ENCODE data around the gene SPACA1.

Gene SPACA1

DNA sequence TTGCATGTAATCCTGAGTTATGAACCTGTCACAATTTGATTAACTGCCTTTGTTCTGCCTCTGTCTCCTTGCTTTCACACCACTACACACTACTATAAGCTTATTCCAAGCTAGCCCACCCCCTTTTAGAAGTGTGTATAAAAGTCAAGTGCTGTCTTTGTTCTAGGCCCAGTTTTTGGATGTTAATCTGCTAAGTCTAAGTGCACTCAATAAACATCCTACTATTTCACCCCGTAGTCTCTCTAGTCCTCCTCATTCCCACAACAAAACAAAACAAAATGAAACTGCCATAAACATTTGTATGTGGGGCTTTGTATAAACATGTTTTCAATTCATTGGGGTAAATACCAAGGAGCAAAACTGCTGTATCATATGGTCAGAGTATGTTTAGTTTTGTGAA, 16.1 kb upstream of the SPACA1 start:
- Histone ChIP-seq H3K4me1 (ENCODE audit: control insufficient read depth, insufficient read depth, low read length, poor library complexity, severe bottlenecking) (no peaks in the 10 kb centered on the region), H3K9me3 (ENCODE audit: control insufficient read depth, low read length) (peaks cover 22% of the 10 kb centered on the region), H3K36me3 (ENCODE audit: control insufficient read depth, insufficient read depth, low read length) (no peaks in the 10 kb centered on the region), H3K27ac (ENCODE audit: low read depth, low read length, severe bottlenecking) (no peak overlapping the region), H3K4me3 (ENCODE audit: extremely low read depth, insufficient read depth, low read length, poor library complexity, severe bottlenecking) (no peak overlapping the region)
- WGBS, 2 experiments (ENCODE audit: insufficient coverage in 2 of 2): no CpG with 5 or more reads among the region's 1 CpG

DNA sequence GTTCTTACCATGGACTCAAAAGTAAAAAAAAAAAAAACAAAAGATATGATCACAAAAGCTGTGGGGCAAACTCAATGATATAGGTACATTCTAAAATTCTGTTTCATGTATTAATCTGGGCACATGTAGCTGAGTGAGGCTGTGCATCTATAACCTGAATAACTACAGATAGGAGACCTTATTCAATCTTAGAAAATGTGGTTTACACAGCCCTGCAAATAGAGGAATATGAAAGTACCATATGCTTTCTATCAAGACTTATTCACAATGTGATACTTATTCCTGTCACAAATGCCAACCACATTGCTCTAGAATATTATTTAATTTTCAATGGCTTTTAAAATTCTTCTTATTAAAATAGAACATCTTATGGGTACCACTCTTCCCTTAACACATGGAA, 3.1 kb upstream of the SPACA1 start:
- Histone ChIP-seq H3K9me3 (ENCODE audit: control insufficient read depth, low read length) (no peaks in the 10 kb centered on the region), H3K27ac (ENCODE audit: low read depth, low read length, severe bottlenecking) (no peak overlapping the region), H3K4me3 (ENCODE audit: extremely low read depth, insufficient read depth, low read length, poor library complexity, severe bottlenecking) (no peak overlapping the region), H3K4me1 (ENCODE audit: control insufficient read depth, insufficient read depth, low read length, poor library complexity, severe bottlenecking) (no peaks in the 10 kb centered on the region), H3K36me3 (ENCODE audit: control insufficient read depth, insufficient read depth, low read length) (no peaks in the 10 kb centered on the region)

DNA sequence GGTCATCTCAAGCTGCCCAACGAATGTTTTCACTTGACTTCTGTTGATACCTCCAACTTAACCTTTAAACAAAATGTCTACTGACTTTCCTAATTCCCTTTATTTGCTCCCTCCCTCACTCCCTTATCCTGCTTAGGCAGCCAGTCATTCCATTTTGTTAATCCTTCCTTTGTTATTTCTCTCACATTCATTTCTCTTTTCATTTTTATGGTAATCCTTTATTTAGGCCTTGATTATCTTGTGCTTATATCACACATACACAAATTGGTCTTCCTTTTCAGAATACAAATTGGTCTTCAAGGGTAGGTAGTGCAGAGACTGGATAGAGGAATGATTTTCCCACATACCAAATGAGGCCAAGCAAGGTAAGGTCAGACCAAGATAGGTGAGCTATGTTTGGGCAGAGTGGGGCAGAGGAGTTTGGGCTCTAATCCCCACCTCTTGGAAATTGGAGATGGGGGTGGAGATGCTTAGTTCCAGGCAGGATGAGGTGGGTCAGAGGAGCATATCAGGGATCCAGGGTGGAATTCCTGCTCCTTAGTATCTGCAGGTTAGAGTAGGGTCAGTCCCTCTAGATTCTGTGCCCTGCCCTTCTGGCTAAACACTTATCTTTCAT, 2.0 kb upstream of the SPACA1 start:
- no peaks in the 10 kb centered on the region for H3K4me1 ChIP-seq (ENCODE audit: control insufficient read depth, insufficient read depth, low read length, poor library complexity, severe bottlenecking)
- H3K9me3 ChIP-seq (ENCODE audit: control insufficient read depth, low read length): no peaks in the 10 kb centered on the region
- H3K36me3 ChIP-seq (ENCODE audit: control insufficient read depth, insufficient read depth, low read length): no peaks in the 10 kb centered on the region
- 86 to 88% methylated on average over 1 of the region's 1 CpG for WGBS, 2 experiments (ENCODE audit: insufficient coverage in 2 of 2)
- H3K4me3 ChIP-seq (ENCODE audit: extremely low read depth, insufficient read depth, low read length, poor library complexity, severe bottlenecking): no peak overlapping the region
- no peak overlapping the region for H3K27ac ChIP-seq (ENCODE audit: low read depth, low read length, severe bottlenecking)

DNA sequence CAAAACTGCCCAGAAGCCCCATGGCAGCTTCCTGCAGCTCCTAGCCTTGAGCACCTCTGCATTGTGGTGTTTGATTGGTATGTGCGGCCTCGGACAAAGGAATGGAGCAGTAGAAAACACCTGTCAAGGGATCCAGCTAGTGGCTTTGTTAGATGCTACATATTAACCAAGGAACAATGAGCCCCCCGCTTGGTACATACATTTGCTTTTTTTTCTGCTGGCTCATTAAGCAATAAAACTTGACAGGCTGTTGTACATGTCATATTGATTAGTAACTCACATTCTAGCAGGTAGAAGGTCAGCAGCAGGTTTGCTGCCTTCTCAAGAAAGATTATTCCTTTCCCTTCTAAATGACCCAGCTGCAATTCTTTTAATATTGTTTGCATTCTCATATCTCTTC, 937 bp downstream of the SPACA1 start:
- Histone ChIP-seq H3K36me3 (ENCODE audit: control insufficient read depth, insufficient read depth, low read length) (no peaks in the 10 kb centered on the region), H3K27ac (ENCODE audit: low read depth, low read length, severe bottlenecking) (no peak overlapping the region), H3K4me3 (ENCODE audit: extremely low read depth, insufficient read depth, low read length, poor library complexity, severe bottlenecking) (no peak overlapping the region), H3K4me1 (ENCODE audit: control insufficient read depth, insufficient read depth, low read length, poor library complexity, severe bottlenecking) (no peaks in the 10 kb centered on the region), H3K9me3 (ENCODE audit: control insufficient read depth, low read length) (no peaks in the 10 kb centered on the region)
- 93 to 100% methylated on average over 2 to 3 of the region's 3 CpGs for WGBS, 2 experiments (ENCODE audit: insufficient coverage in 2 of 2)

DNA sequence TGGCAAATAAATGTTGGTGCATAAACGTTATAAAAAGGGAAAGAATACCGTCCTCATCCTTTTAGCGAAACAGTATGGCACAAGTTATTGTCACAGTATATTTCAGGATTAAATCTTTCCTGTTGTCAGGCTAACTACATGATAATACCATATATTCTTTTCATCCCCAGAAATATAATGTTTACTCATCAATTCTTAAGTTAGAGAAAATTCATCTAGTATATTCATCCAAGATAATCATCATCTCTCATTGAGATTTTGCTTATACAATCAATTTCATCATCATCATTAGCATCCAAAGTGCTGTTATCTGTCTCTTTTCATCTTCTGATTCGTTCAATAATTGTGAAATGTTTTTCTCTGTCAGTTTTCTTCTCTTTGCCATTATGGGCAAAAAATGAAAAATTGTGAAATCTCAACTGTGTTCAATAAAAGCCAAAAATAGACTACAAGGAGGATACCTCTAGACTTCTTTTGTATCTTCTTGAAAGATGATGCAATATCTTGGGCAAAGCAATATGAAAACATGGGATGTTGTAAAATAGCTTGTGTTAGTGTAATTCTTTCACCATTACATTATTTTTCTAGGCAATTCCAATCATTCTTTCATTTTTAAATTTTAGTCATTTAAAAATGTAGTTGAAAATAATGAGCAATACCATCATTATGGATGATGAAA, 2.6 kb downstream of the SPACA1 start:
- H3K36me3 ChIP-seq (ENCODE audit: control insufficient read depth, insufficient read depth, low read length): no peaks in the 10 kb centered on the region
- no CpG with 5 or more reads among the region's 4 CpGs for WGBS, 2 experiments (ENCODE audit: insufficient coverage in 2 of 2)
- H3K4me1 ChIP-seq (ENCODE audit: control insufficient read depth, insufficient read depth, low read length, poor library complexity, severe bottlenecking): no peaks in the 10 kb centered on the region
- no peaks in the 10 kb centered on the region for H3K9me3 ChIP-seq (ENCODE audit: control insufficient read depth, low read length)
- no peak overlapping the region for H3K4me3 ChIP-seq (ENCODE audit: extremely low read depth, insufficient read depth, low read length, poor library complexity, severe bottlenecking)
- H3K27ac ChIP-seq (ENCODE audit: low read depth, low read length, severe bottlenecking): no peak overlapping the region

DNA sequence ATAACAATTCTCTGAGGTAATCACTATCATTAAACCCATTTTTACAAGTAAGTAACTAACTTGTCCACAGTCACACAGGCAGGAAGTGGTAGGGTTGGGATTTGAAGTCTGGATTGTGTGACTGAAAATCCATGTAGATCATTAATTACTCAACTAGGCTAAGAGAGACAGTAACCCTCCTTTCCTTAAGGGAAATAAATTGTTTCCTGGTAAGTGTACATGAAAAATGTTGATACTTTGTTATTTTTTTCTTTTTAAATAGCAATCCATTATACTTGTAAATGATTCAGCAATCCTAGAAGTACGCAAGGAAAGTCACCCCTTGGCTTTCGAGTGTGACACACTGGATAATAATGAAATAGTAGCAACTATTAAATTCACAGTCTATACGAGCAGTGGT, 11.6 kb downstream of the SPACA1 start:
- no peak overlapping the region for H3K4me3 ChIP-seq (ENCODE audit: extremely low read depth, insufficient read depth, low read length, poor library complexity, severe bottlenecking)
- no peaks in the 10 kb centered on the region for H3K4me1 ChIP-seq (ENCODE audit: control insufficient read depth, insufficient read depth, low read length, poor library complexity, severe bottlenecking)
- H3K36me3 ChIP-seq (ENCODE audit: control insufficient read depth, insufficient read depth, low read length): no peaks in the 10 kb centered on the region
- WGBS, 2 experiments (ENCODE audit: insufficient coverage in 2 of 2): 83 to 100% methylated on average over 1 to 2 of the region's 3 CpGs
- H3K27ac ChIP-seq (ENCODE audit: low read depth, low read length, severe bottlenecking): no peak overlapping the region
- H3K9me3 ChIP-seq (ENCODE audit: control insufficient read depth, low read length): no peaks in the 10 kb centered on the region

DNA sequence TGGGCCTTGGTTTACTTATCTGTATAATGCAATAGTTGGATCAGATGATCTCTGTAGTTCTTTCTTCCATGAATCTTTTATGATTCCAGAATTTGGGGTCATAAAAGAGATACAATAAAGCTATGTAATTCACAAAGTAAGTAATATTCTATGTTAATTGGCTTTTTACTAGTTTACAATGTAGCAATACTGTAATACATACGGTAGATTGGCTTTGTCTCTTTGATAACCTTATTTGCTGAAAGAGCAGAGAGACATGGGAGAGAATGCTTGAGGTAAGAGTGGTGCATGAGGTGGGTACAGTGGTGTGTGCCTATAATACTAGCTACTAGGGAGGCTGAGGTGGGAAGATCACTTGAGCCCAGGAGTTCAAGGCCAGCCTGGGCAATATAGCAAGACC, 14.7 kb downstream of the SPACA1 start:
- Histone ChIP-seq H3K4me1 (ENCODE audit: control insufficient read depth, insufficient read depth, low read length, poor library complexity, severe bottlenecking) (no peaks in the 10 kb centered on the region), H3K27ac (ENCODE audit: low read depth, low read length, severe bottlenecking) (no peak overlapping the region), H3K9me3 (ENCODE audit: control insufficient read depth, low read length) (no peaks in the 10 kb centered on the region), H3K4me3 (ENCODE audit: extremely low read depth, insufficient read depth, low read length, poor library complexity, severe bottlenecking) (no peak overlapping the region), H3K36me3 (ENCODE audit: control insufficient read depth, insufficient read depth, low read length) (no peaks in the 10 kb centered on the region)
- WGBS, 2 experiments (ENCODE audit: insufficient coverage in 2 of 2): no CpG with 5 or more reads among the region's 1 CpG

DNA sequence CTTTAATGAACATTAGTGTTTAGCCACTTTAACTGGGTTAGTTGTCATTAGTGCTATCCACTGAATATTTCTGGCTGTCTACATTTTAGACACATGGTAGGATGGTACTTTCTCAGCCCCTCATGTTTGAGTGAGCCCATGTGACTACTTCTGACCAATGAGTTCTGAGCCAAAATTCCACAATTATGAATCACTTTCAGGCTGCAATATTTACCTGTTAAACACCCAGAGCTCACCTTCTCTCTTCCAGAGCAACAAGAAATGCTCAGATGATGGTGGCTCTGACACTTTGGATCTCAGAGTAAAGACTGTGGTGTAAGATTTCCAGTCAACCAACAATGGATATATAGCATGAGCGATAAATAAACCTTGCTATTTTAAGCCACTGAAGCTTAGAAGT, 24.8 kb downstream of the SPACA1 start:
- no peak overlapping the region for H3K27ac ChIP-seq (ENCODE audit: low read depth, low read length, severe bottlenecking)
- H3K4me1 ChIP-seq (ENCODE audit: control insufficient read depth, insufficient read depth, low read length, poor library complexity, severe bottlenecking): no peaks in the 10 kb centered on the region
- H3K36me3 ChIP-seq (ENCODE audit: control insufficient read depth, insufficient read depth, low read length): no peaks in the 10 kb centered on the region
- no peaks in the 10 kb centered on the region for H3K9me3 ChIP-seq (ENCODE audit: control insufficient read depth, low read length)
- no peak overlapping the region for H3K4me3 ChIP-seq (ENCODE audit: extremely low read depth, insufficient read depth, low read length, poor library complexity, severe bottlenecking)
- WGBS, 2 experiments (ENCODE audit: insufficient coverage in 2 of 2): no CpG with 5 or more reads among the region's 1 CpG

DNA sequence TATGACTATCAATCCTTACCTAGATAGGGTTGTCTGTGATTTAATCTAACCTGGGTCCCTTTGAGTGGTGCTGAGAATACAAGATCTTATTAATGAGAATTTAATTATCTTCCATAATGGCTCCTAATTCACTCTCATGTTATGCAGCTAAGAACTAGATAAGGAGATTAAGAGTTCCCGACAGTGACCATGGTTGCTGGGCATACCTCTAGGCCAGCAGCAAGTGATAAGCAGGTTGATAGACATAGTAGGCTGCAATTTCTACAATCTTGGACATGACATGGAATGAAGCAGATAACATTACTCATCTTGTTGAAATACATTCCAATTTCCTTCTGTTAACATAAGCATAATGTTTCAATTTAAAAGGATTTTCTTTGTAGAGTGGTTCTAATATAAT, 27.1 kb downstream of the SPACA1 start:
- H3K27ac ChIP-seq (ENCODE audit: low read depth, low read length, severe bottlenecking): no peak overlapping the region
- H3K9me3 ChIP-seq (ENCODE audit: control insufficient read depth, low read length): no peaks in the 10 kb centered on the region
- H3K4me1 ChIP-seq (ENCODE audit: control insufficient read depth, insufficient read depth, low read length, poor library complexity, severe bottlenecking): no peaks in the 10 kb centered on the region
- WGBS, 2 experiments (ENCODE audit: insufficient coverage in 2 of 2): 75% methylated on average over 1 of the region's 1 CpG; no CpG with 5 or more reads in 1 of the 2 experiments
- H3K36me3 ChIP-seq (ENCODE audit: control insufficient read depth, insufficient read depth, low read length): no peaks in the 10 kb centered on the region
- H3K4me3 ChIP-seq (ENCODE audit: extremely low read depth, insufficient read depth, low read length, poor library complexity, severe bottlenecking): no peak overlapping the region

DNA sequence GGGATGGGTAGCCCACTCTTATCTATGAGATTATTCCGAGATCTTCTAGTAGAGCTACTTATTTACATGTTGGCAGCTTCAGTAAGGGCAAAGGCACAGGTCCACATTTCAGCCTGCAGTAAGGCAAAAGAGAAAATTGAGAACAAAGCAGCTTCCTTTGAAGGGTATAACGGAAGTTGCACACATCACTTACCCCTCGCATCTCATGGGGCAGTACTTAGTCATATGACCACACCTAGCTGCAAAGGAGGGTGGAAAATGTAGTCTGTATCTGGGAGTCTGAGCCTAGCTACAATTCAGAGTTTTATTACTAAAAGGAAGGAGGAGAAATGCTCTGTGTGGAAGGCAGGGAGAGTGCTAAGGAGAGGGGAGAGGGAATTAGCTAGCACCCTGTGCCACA, 29.7 kb downstream of the SPACA1 start:
- H3K36me3 ChIP-seq (ENCODE audit: control insufficient read depth, insufficient read depth, low read length): no peaks in the 10 kb centered on the region
- WGBS, 2 experiments (ENCODE audit: insufficient coverage in 2 of 2): 100% methylated on average over 1 of the region's 3 CpGs; no CpG with 5 or more reads in 1 of the 2 experiments
- H3K4me3 ChIP-seq (ENCODE audit: extremely low read depth, insufficient read depth, low read length, poor library complexity, severe bottlenecking): no peak overlapping the region
- no peaks in the 10 kb centered on the region for H3K9me3 ChIP-seq (ENCODE audit: control insufficient read depth, low read length)
- no peaks in the 10 kb centered on the region for H3K4me1 ChIP-seq (ENCODE audit: control insufficient read depth, insufficient read depth, low read length, poor library complexity, severe bottlenecking)
- H3K27ac ChIP-seq (ENCODE audit: low read depth, low read length, severe bottlenecking): no peak overlapping the region

DNA sequence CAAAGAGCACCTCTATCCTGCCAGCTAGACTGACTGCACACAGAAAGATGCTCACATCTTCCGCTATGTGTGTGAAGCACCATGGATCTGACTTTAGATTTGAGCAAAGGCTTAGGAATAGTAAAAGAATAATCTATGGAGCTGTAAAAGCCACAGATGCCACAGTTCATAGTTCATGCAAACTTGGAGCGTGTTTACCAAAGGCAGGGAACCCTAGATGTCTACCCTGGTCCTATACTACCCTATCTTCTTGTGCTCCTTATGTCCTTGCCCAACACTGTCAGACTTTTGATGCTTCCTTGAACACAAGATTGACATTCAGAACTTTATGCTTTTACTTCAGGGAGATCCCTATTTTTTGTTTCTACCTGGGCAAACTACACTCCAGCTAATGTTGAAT, 39.2 kb downstream of the SPACA1 start:
- Histone ChIP-seq H3K36me3 (ENCODE audit: control insufficient read depth, insufficient read depth, low read length) (no peaks in the 10 kb centered on the region), H3K4me1 (ENCODE audit: control insufficient read depth, insufficient read depth, low read length, poor library complexity, severe bottlenecking) (no peaks in the 10 kb centered on the region), H3K27ac (ENCODE audit: low read depth, low read length, severe bottlenecking) (no peak overlapping the region), H3K4me3 (ENCODE audit: extremely low read depth, insufficient read depth, low read length, poor library complexity, severe bottlenecking) (no peak overlapping the region), H3K9me3 (ENCODE audit: control insufficient read depth, low read length) (no peaks in the 10 kb centered on the region)
- WGBS, 2 experiments (ENCODE audit: insufficient coverage in 2 of 2): 96% methylated on average over 2 of the region's 2 CpGs

Data from mesodermal cell (in vitro differentiated cells).